HCT116 (cell line): ENCODE results near the gene KSR2. TPM values are rescaled to one million over a fixed set of nuclear protein-coding genes. Genes with fewer than 3 reads are reported as not detected.

Experiments
- ATAC-seq: fragments of 200-7000 bp; cut with Tn5 transposase; 2 replicates; pipeline ENCODE4 v1.9.1; 2020; ENCODE audit warnings: mild to moderate bottlenecking, moderate library complexity
- BruUV-seq: library from RNA; stranded (reverse); fragments of 400-500 nt; replicated peaks from 2 replicates; lab custom pipeline; 2021; lab: Mats Ljungman, UMichigan
- CTCF ChIA-PET: fragments of 300-600 bp; sonication (Branson Sonifier 250); formaldehyde crosslinking; loops from one replicate; lab custom pipeline; 2021; ENCODE audit warnings: antibody characterized with exemption; lab: Charles Lee
- POLR2A ChIA-PET: fragments of 300-600, 350-600 bp; sonication (Branson Sonifier 250); formaldehyde crosslinking; loops from one replicate; lab custom pipeline; 2021; ENCODE audit warnings: antibody characterized with exemption; lab: Charles Lee
- RAD21 ChIA-PET, 2 experiments: fragments of 300-600 bp; sonication (Branson Sonifier 250); formaldehyde crosslinking; loops; one replicate each; lab custom pipeline; 2023; ENCODE audit warnings: low total read pairs in 2 of 2; ENCODE audit not compliant: uncharacterized antibody in 2 of 2, unreplicated experiment in 2 of 2, low non-redundant PET in 1 of 2; lab: Charles Lee
- DNase-seq: peaks from one replicate; pipeline ENCODE4 v3.0.0-alpha.2; 2010; ENCODE audit warnings: low read depth, low spot score
- H2AFZ ChIP-seq: fragments of 200-600 bp; shearing (Covaris generic), sonication (generic); 2 replicates; pipeline ENCODE4 v1.6.1; 2017; ENCODE audit warnings: low read depth, mixed run types, mixed read lengths, antibody characterized with exemption, low read length; ENCODE audit not compliant: poor library complexity, severe bottlenecking
- H3K27ac ChIP-seq: 2 replicates; pipeline ENCODE4 v1.5.1; 2012; ENCODE audit warnings: low read depth, low read length
- H3K27me3 ChIP-seq: fragments of 200-600 bp; sonication (generic); 2 replicates; pipeline ENCODE4 v1.6.1; 2016; ENCODE audit warnings: mixed run types, low read length, mixed read lengths; ENCODE audit not compliant: insufficient read depth
- H3K36me3 ChIP-seq, 2 experiments: fragments of 200-500 bp in 1 of 2; fragments of 200-600 bp in 1 of 2; sonication (Bioruptor generic) in 1 of 2; sonication (generic) in 1 of 2; 2 replicates each; pipeline versions ENCODE4 v1.5.1 to v1.6.1; 2014 to 2016; ENCODE audit warnings: low read length in 2 of 2, inconsistent platforms in 1 of 2, mixed read lengths in 1 of 2, mixed run types in 1 of 2; ENCODE audit not compliant: insufficient read depth in 2 of 2, control insufficient read depth in 1 of 2
- H3K4me1 ChIP-seq, 2 experiments: fragments of 200-600 bp in 1 of 2; sonication (generic) in 1 of 2; 2 replicates each; pipeline versions ENCODE4 v1.5.1 to v1.6.1; 2012 to 2017; ENCODE audit warnings: low read length in 2 of 2, inconsistent platforms in 1 of 2, mild to moderate bottlenecking in 1 of 2, mixed read lengths in 1 of 2, mixed run types in 1 of 2, moderate library complexity in 1 of 2; ENCODE audit not compliant: insufficient read depth in 2 of 2, control insufficient read depth in 1 of 2
- H3K4me2 ChIP-seq: fragments of 200-600 bp; sonication (generic); 2 replicates; pipeline ENCODE4 v1.6.1; 2017; ENCODE audit warnings: mixed run types, low read length, mixed read lengths
- H3K4me3 ChIP-seq, 2 experiments: fragments of 200-600 bp in 1 of 2; sonication (generic) in 1 of 2; replicated peaks in 1 of 2; 2 replicates each; pipeline ENCODE4 v1.5.1; 2011 to 2016; ENCODE audit warnings: low read length in 2 of 2, control low read depth in 1 of 2, low read depth in 1 of 2, mild to moderate bottlenecking in 1 of 2, mixed read lengths in 1 of 2, mixed run types in 1 of 2
- H3K79me2 ChIP-seq: fragments of 200-600 bp; sonication (generic); 2 replicates; pipeline ENCODE4 v1.6.1; 2017; ENCODE audit warnings: mild to moderate bottlenecking, mixed run types, low read length, moderate library complexity, mixed read lengths; ENCODE audit not compliant: insufficient read depth
- H3K9ac ChIP-seq: fragments of 200-600 bp; sonication (generic); 2 replicates; pipeline ENCODE4 v1.6.1; 2016; ENCODE audit warnings: low read length, mixed read lengths
- H3K9me2 ChIP-seq: fragments of 200-600 bp; sonication (generic), shearing (Covaris generic); 2 replicates; pipeline ENCODE4 v1.6.1; 2017; ENCODE audit warnings: mixed run types, mild to moderate bottlenecking, moderate library complexity; ENCODE audit not compliant: insufficient read depth
- H3K9me3 ChIP-seq, 2 experiments: fragments of 200-500 bp in 1 of 2; fragments of 200-600 bp in 1 of 2; sonication (Bioruptor generic) in 1 of 2; sonication (generic) in 1 of 2; 2 replicates each; pipeline ENCODE4 v1.6.1; 2014 to 2017; ENCODE audit warnings: low read length in 2 of 2, mixed read lengths in 2 of 2, inconsistent platforms in 1 of 2, low read depth in 1 of 2, mild to moderate bottlenecking in 1 of 2, mixed run types in 1 of 2, moderate library complexity in 1 of 2; ENCODE audit not compliant: control insufficient read depth in 1 of 2, insufficient read depth in 1 of 2
- H4K20me1 ChIP-seq: fragments of 200-600 bp; sonication (generic), shearing (Covaris generic); 2 replicates; pipeline ENCODE4 v1.6.1; 2017; ENCODE audit warnings: mixed run types, mild to moderate bottlenecking, moderate library complexity; ENCODE audit not compliant: insufficient read depth
- CBX3 ChIP-seq: IDR thresholded peaks from 2 replicates; pipeline ENCODE4 v1.6.1; 2012; ENCODE audit warnings: low read depth
- CEBPB ChIP-seq: IDR thresholded peaks from 2 replicates; pipeline ENCODE4 v1.6.1; 2012; ENCODE audit warnings: low read depth
- EGR1 ChIP-seq: IDR thresholded peaks from 2 replicates; pipeline ENCODE4 v1.6.1; 2012; ENCODE audit warnings: low read depth
- EZH2 ChIP-seq: fragments of 200-600 bp; sonication (generic); IDR thresholded peaks from 2 replicates; pipeline ENCODE4 v1.6.1; 2017; ENCODE audit warnings: antibody characterized with exemption, mixed run types
- EZH2phosphoT487 ChIP-seq: fragments of 200-600 bp; IDR thresholded peaks from 2 replicates; pipeline ENCODE4 v1.6.1; 2018; ENCODE audit warnings: antibody characterized with exemption, borderline replicate concordance
- FOSL1 ChIP-seq: IDR thresholded peaks from 2 replicates; pipeline ENCODE4 v1.6.1; 2012; ENCODE audit warnings: low read depth
- RAD21 ChIP-seq: IDR thresholded peaks from 2 replicates; pipeline ENCODE4 v1.6.1; 2012; ENCODE audit warnings: low read depth, mild to moderate bottlenecking
- REST ChIP-seq: IDR thresholded peaks from 2 replicates; pipeline ENCODE4 v1.6.1; 2012; ENCODE audit warnings: low read depth
- SIN3A ChIP-seq: IDR thresholded peaks from 2 replicates; pipeline ENCODE4 v1.6.1; 2012; ENCODE audit warnings: low read depth
- SP1 ChIP-seq: IDR thresholded peaks from 2 replicates; pipeline ENCODE4 v1.6.1; 2012; ENCODE audit warnings: low read depth
- SRF ChIP-seq: IDR thresholded peaks from 2 replicates; pipeline ENCODE4 v1.6.1; 2012; ENCODE audit warnings: low read depth
- TCF7L2 ChIP-seq: IDR thresholded peaks from 2 replicates; pipeline ENCODE4 v1.7.0; 2011; ENCODE audit warnings: borderline replicate concordance, inconsistent platforms; ENCODE audit not compliant: insufficient read depth, insufficient read length; ENCODE audit errors: extremely low read depth
- ZBTB33 ChIP-seq: IDR thresholded peaks from 2 replicates; pipeline ENCODE4 v1.6.1; 2011; ENCODE audit warnings: mild to moderate bottlenecking, low read length, moderate library complexity; ENCODE audit not compliant: insufficient replicate concordance; ENCODE audit errors: extremely low read depth
- ZFX ChIP-seq: fragments of 450-650 bp; IDR thresholded peaks from 2 replicates; pipeline ENCODE4 v1.6.1; 2017
- intact Hi-C: fragments of 100-400 bp; cut with micrococcal nuclease; formaldehyde crosslinking; loops from 2 replicates; pipeline ENCODE4 v1.10.0; 2022
- total RNA-seq: library from RNA; stranded (reverse); gene quantifications from one replicate; pipeline ENCODE4 v1.2.1, GENCODE V29; 2021; ENCODE audit not compliant: unreplicated experiment

KSR2 gene
- total RNA-seq, 1 experiment from 2014 or later = 10.1 TPM

- DNase-seq (no peak), ATAC-seq (peak; percentile 66)
- peaks cover 0 to 5% of the 10 kb centered on the region in 2 experiments; a peak in 2 of 4 replicates for H3K9me3 ChIP-seq
- no peaks in the 10 kb centered on the region for H4K20me1 ChIP-seq
- no peaks in the 10 kb centered on the region for H3K36me3 ChIP-seq
- H3K27me3 ChIP-seq = peaks cover 3% of the 10 kb centered on the region; the same call in 1 of the 2 replicates
- no peaks in the 10 kb centered on the region for H3K9me2 ChIP-seq
- H3K4me3 ChIP-seq = no peak overlapping the region
- no TSS peak for BruUV-seq
- ChIA-PET RAD21 (no interaction called here), POLR2A (no interaction called here), CTCF (no interaction called here)
- H2AFZ ChIP-seq = no peak overlapping the region
- no peaks in the 10 kb centered on the region for H3K79me2 ChIP-seq
- peaks cover 8 to 10% of the 10 kb centered on the region in 2 experiments; a peak in 3 of 4 replicates for H3K4me1 ChIP-seq
- intact Hi-C loops = no loop called here
- TF ChIP-seq TCF7L2 (peak; percentile 55), SP1 (no peak)
- H3K4me2 ChIP-seq = peak overlapping the region; percentile 36; the same call in 1 of the 2 replicates
- no peak overlapping the region for H3K9ac ChIP-seq
- H3K27ac ChIP-seq = no peak overlapping the region
Measured at GRCh38 chr12:117408161-117408791, 560.5 kb downstream of the KSR2 start.

GRCh38 chr12:117404940-117405339, 563.9 kb downstream of the KSR2 start:
- H3K79me2 ChIP-seq = no peaks in the 10 kb centered on the region
- H3K27ac ChIP-seq = no peak overlapping the region
- H2AFZ ChIP-seq = no peak overlapping the region
- CTCF ChIA-PET = no interaction called here
- H3K4me1 ChIP-seq = peaks cover 8 to 10% of the 10 kb centered on the region in 2 experiments; a peak in 3 of 4 replicates
- peaks cover 0 to 5% of the 10 kb centered on the region in 2 experiments; a peak in 2 of 4 replicates for H3K9me3 ChIP-seq
- DNase-seq (no peak), ATAC-seq (no peak)
- H3K4me3 ChIP-seq = no peak overlapping the region
- intact Hi-C loops = no loop called here
- H3K27me3 ChIP-seq = peaks cover 3% of the 10 kb centered on the region; the same call in 1 of the 2 replicates
- H4K20me1 ChIP-seq = no peaks in the 10 kb centered on the region
- no peak overlapping the region for H3K9ac ChIP-seq
- no peak overlapping the region for H3K4me2 ChIP-seq
- no peaks in the 10 kb centered on the region for H3K9me2 ChIP-seq
- BruUV-seq = no TSS peak
- TF ChIP-seq SRF (no peak), EGR1 (no peak), REST (no peak), EZH2 (no peak), FOSL1 (no peak), CBX3 (no peak), SIN3A (no peak), CEBPB (no peak), ZBTB33 (no peak), TCF7L2 (no peak), ZFX (no peak), RAD21 (no peak), EZH2phosphoT487 (no peak)
- no peaks in the 10 kb centered on the region for H3K36me3 ChIP-seq
- RAD21 ChIA-PET = no interaction called here
- POLR2A ChIA-PET = no interaction called here
